ACC112 (cell line): Measurements from ENCODE around the gene HEYL.

ENCODE experiments used
- H2AFZ ChIP-seq: fragments of 200-600 bp; sonication (generic); one replicate; pipeline ENCODE4 v1.6.0; 2017; ENCODE audit warnings: antibody characterized with exemption, low read length; ENCODE audit not compliant: unreplicated experiment
- H3K27ac ChIP-seq: fragments of 200-600 bp; sonication (generic); 2 replicates; pipeline ENCODE4 v1.5.1; 2014; ENCODE audit warnings: low read depth, mild to moderate bottlenecking, antibody characterized with exemption, low read length, moderate library complexity
- H3K27me3 ChIP-seq: fragments of 200-600 bp; sonication (generic); 2 replicates; pipeline ENCODE4 v1.6.1; 2014; ENCODE audit warnings: mild to moderate bottlenecking, antibody characterized with exemption, low read length, moderate library complexity, mixed read lengths; ENCODE audit not compliant: insufficient read depth
- H3K36me3 ChIP-seq: fragments of 200-600 bp; sonication (generic); 2 replicates; pipeline ENCODE4 v1.6.1; 2016; ENCODE audit warnings: mild to moderate bottlenecking, antibody characterized with exemption, low read length, moderate library complexity, mixed read lengths; ENCODE audit not compliant: insufficient read depth
- H3K4me1 ChIP-seq: fragments of 200-600 bp; sonication (generic); one replicate; pipeline ENCODE4 v1.6.1; 2016; ENCODE audit warnings: low read length, mixed read lengths; ENCODE audit not compliant: insufficient read depth, unreplicated experiment, control insufficient read depth
- H3K4me3 ChIP-seq: fragments of 200-600 bp; sonication (generic); 2 replicates; pipeline ENCODE4 v1.5.1; 2014; ENCODE audit warnings: mild to moderate bottlenecking, low read depth, low read length
- H3K79me2 ChIP-seq: fragments of 200-600 bp; sonication (generic); one replicate; pipeline ENCODE4 v1.6.0; 2016; ENCODE audit warnings: low read length; ENCODE audit not compliant: control insufficient read depth, unreplicated experiment, insufficient read depth

HEYL gene

DNA sequence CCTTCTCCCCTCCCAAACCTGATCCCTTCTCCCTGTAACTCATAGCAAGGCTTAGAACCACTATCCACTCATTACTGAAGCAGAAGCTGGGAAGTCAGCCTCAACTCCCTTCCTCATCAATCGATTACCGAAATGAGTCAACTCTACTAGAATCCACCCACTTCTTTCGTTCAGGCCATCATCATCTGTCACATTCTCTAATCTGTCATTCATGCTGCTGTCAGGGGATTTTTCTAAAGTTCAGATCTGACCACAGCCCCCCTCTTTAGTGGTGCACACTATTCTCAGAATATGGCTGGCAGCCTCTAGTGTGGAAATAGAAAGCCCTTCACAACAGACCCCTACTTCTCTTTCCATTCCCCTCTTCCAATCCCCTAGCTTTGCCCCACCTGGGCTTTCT is 27.3 kb upstream of the HEYL start:
- H3K27me3 ChIP-seq: peaks cover 44% of the 10 kb centered on the region
- H3K4me1 ChIP-seq: no peaks in the 10 kb centered on the region
- H3K79me2 ChIP-seq: no peaks in the 10 kb centered on the region
- no peaks in the 10 kb centered on the region for H3K36me3 ChIP-seq
- H3K4me3 ChIP-seq: no peak overlapping the region
- H2AFZ ChIP-seq: no peak overlapping the region
- H3K27ac ChIP-seq: no peak overlapping the region

DNA sequence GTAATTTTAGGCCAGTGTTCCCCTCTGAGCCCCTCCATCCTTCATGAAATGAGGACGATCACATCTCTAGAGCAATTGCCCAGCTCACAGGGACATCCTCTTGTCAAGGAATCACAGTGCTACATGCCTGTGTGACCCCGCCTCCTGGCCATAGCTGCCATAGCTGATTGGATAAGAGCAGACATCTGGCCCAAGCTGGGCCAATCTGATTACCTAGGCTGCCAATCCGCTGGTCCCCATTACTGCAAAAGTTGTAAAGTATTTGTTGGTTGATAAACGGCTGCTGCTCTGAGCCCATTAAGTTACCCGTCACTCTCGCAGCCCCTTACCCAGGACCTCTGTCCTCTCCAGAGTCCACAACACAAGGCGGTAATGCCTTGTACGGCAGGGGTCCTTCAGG is 24.1 kb upstream of the HEYL start:
- H2AFZ ChIP-seq: no peak overlapping the region
- H3K4me3 ChIP-seq: no peak overlapping the region
- H3K79me2 ChIP-seq: no peaks in the 10 kb centered on the region
- H3K4me1 ChIP-seq: no peaks in the 10 kb centered on the region
- peaks cover 40% of the 10 kb centered on the region for H3K27me3 ChIP-seq
- no peak overlapping the region for H3K27ac ChIP-seq
- H3K36me3 ChIP-seq: no peaks in the 10 kb centered on the region

DNA sequence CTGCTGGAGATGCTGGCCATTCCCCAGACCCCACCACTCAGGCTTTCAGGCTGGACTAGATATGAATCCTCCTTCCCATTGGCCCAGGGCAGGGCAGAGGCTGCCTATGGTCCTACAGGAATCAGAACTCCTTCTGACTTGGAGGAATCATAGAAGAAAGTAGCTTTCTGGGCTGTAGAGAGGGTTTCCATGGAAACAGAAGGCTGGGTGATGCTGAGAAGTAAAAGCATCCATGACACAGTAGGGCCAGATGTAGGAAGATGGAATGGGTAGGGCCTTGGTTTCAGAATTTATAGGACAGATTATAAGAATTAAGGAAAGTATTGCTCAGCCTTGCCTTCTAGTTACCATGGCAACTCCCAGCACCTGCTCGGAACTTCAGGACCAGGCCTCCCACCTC is 23.4 kb upstream of the HEYL start:
- Histone ChIP-seq H3K27me3 (peaks cover 36% of the 10 kb centered on the region), H3K79me2 (no peaks in the 10 kb centered on the region), H3K4me3 (no peak overlapping the region), H3K27ac (no peak overlapping the region), H3K36me3 (no peaks in the 10 kb centered on the region), H2AFZ (no peak overlapping the region), H3K4me1 (no peaks in the 10 kb centered on the region)

DNA sequence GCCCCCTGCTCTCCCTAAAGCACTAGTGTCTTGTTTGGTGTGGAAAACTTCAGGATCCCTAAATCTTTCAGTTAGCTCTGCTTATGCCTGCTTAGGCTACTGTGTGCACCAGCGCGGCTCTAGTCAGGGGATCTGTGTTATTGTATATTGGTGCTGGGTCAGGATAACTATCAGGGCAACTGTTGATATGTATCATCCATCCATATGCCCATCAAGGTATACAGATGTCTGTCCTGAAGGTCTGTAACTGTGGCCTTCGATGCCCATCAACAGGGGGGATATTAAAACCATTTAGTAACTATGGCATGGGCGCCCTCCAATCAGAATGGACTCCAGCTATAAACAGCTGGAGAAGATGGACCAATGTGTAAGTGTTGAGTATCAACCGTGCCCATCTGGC is 20.1 kb upstream of the HEYL start:
- Histone ChIP-seq H3K36me3 (no peaks in the 10 kb centered on the region), H3K4me3 (no peak overlapping the region), H2AFZ (no peak overlapping the region), H3K4me1 (peaks cover 5% of the 10 kb centered on the region), H3K79me2 (no peaks in the 10 kb centered on the region), H3K27me3 (peaks cover 16% of the 10 kb centered on the region; the same call in 1 of the 2 replicates), H3K27ac (no peak overlapping the region)

DNA sequence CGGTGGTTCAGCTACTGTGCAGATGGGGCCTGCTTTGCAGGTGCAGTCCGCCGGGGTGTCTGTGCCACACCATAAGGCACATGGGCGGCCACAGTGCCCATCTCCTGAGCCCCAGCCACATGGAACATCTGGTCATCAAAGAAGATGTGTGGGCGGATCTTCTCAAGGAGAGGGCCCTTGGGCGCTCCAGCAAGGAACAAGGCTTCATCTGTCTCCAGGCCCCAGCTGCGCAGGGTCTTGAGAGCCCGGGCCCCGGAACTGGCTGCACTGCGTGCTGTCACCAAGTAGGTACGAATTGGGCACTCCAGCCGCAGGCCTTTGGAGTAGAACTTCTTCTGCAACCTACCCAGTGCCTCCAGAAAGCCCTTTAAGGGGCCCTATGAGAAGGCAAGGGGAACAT is 19.7 kb upstream of the HEYL start:
- Histone ChIP-seq H3K27ac (no peak overlapping the region), H3K4me3 (no peak overlapping the region), H3K36me3 (no peaks in the 10 kb centered on the region), H3K4me1 (peaks cover 5% of the 10 kb centered on the region), H3K79me2 (no peaks in the 10 kb centered on the region), H3K27me3 (peaks cover 20% of the 10 kb centered on the region; the same call in 1 of the 2 replicates), H2AFZ (no peak overlapping the region)

DNA sequence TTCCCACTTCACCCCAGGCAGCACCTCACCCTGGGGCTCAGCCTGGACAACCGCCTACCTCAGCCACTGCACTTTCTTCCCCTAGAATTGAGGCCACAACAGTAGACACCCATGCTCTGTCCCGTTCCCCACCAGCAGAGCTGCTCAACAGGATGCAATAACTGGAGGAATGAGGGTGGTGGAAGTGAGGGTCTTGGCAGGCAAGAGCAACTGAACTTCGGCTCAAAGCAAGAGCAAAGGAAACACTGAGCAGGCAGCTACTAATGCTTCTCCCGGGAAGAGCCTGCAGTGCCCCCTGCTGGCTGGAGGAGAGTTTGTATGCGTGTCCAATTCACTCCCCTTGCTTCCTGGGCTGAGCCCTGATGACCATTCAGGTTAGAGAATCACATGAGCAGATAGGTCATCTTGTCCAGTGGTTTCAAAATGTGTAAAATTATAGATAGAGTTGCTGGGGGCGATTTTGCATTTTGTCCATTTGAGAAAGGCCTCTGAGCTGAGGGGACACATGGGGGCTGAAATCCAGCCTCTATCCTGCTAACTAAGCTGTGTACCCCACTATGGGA is 18.6 kb upstream of the HEYL start:
- Histone ChIP-seq H3K4me3 (no peak overlapping the region), H3K79me2 (no peaks in the 10 kb centered on the region), H3K27me3 (peaks cover 24% of the 10 kb centered on the region; the same call in 1 of the 2 replicates), H3K36me3 (no peaks in the 10 kb centered on the region), H3K4me1 (peaks cover 8% of the 10 kb centered on the region), H2AFZ (no peak overlapping the region), H3K27ac (no peak overlapping the region)

DNA sequence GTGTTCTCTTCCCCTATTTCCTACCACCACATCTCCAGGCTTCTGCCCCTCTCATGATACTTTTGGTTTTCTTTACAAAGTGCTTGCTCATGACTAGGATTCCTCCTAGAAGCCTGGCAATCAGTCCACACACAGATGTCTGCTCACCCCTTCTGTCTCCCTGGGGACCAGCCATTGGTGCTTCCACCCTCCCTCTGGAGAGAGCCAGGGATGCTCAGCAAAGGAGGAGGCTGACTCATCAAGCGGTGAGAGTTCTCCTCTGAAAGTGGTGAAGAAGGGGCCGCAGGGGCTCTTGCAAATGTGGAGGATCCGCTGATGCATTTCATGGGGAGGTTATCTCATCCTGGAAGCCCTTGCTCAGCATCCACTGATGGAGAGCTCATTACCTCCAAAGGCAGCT is 18.0 kb upstream of the HEYL start:
- H3K27ac ChIP-seq: no peak overlapping the region
- H3K4me1 ChIP-seq: peaks cover 8% of the 10 kb centered on the region
- H3K27me3 ChIP-seq: peaks cover 24% of the 10 kb centered on the region; the same call in 1 of the 2 replicates
- no peak overlapping the region for H2AFZ ChIP-seq
- no peaks in the 10 kb centered on the region for H3K36me3 ChIP-seq
- H3K4me3 ChIP-seq: no peak overlapping the region
- H3K79me2 ChIP-seq: no peaks in the 10 kb centered on the region

DNA sequence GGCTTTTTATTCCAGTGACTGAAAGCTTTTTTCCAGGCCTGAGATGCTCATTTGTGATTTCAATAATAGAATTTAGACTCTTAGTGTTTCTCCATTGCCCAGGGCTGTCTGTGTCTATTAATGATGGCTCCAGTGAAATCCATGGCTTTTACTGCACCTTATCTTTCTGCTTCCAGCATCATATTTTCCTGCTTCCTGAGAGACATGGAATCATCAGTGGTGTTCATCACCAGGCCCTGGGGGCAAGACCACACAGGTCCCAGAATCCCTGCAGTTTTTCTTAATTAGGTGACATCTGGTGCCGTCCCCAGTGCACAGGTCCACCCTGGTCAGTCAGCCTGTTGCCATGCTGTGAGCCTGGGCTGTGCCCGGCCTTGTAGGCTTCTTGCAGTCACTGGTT is 16.9 kb upstream of the HEYL start:
- no peaks in the 10 kb centered on the region for H3K36me3 ChIP-seq
- 0 out of 2 replicates have a peak, but pooled peaks cover 18% of the 10 kb centered on the region for H3K27me3 ChIP-seq
- peaks cover 8% of the 10 kb centered on the region for H3K4me1 ChIP-seq
- no peak overlapping the region for H3K27ac ChIP-seq
- H3K79me2 ChIP-seq: no peaks in the 10 kb centered on the region
- no peak overlapping the region for H2AFZ ChIP-seq
- no peak overlapping the region for H3K4me3 ChIP-seq

DNA sequence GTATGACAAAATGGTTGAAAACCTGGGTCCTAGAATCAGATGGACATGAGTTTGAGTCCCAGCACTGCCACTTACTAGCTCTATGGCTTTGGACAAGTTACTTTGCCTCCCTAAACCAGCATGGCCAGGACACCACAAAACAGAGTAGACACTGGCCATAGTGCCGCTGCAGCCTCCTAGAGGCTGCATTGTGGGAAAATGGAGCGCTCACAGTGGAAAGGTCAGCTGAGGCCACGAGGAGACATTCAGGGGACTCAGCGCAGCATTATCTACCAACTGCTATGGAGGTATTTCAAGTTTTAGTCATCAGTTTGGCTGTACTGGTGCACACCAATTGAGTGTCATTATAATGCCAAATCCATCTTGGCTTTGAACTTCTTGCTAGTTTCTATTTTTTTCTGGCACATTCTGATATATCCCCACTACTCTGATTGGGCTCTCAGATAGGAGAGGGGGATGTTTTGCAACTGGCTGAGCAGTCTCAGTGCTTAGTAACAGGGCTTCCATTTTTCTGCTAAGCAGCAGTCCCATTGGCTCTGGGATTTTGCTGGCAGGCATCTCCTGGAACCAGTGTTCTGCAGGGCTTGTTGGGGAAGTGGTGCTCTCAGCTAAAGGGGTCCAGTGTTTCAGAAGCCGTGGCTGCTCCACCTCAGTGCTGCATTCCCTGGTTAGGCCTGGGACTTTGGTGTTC is 16.3 kb upstream of the HEYL start:
- Histone ChIP-seq H3K4me3 (no peak overlapping the region), H3K27ac (no peak overlapping the region), H3K27me3 (0 out of 2 replicates have a peak, but pooled peaks cover 15% of the 10 kb centered on the region), H3K4me1 (peaks cover 8% of the 10 kb centered on the region), H3K36me3 (no peaks in the 10 kb centered on the region), H3K79me2 (no peaks in the 10 kb centered on the region), H2AFZ (no peak overlapping the region)

DNA sequence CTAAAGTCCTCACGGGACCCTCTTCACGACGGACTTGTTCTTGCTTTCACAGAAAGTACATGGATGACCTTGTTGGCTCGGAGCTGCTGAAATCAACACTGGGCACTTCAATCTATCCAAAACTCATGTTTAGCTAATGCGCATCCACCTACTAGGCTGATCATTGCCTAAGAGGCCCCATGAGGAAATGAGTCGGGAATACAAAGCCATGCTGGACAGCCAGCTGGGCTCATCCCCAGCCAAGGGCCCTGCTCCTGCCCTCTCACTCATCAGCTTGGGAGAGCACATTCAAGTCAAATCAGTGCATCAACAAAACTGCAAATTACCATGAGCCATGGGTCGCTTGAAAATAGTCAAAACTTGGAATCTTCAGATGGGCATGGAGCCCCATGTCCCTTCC is 14.8 kb upstream of the HEYL start:
- Histone ChIP-seq H3K27me3 (0 out of 2 replicates have a peak, but pooled peaks cover 10% of the 10 kb centered on the region), H3K4me3 (no peak overlapping the region), H3K79me2 (no peaks in the 10 kb centered on the region), H2AFZ (no peak overlapping the region), H3K27ac (no peak overlapping the region), H3K36me3 (no peaks in the 10 kb centered on the region), H3K4me1 (peaks cover 8% of the 10 kb centered on the region)

DNA sequence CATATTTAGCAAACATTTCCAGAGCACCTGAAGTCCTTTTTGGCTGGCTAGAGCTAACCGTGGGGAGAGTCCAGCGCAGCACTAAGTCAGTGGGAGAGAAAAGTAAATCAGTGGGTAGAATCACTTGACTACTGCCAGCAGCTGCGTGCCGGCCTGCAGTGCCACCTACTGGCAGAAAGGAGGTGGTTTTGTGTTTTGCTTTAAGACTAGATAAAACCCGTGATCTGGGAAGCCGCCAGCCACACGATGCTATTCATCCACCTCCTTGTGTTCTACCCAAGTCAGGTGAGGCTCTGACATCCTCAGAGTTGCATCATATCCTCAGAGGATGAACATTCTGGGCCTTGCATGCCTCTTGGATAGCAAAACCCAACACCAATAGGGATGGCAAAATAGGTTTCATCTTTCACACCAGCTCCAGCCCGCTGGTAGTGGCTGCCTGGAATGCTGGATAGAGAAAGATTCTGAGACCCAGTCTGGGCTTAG is 14.1 kb upstream of the HEYL start:
- H3K36me3 ChIP-seq: no peaks in the 10 kb centered on the region
- no peaks in the 10 kb centered on the region for H3K79me2 ChIP-seq
- H3K4me1 ChIP-seq: peaks cover 8% of the 10 kb centered on the region
- H3K27ac ChIP-seq: no peak overlapping the region
- peak overlapping the region; percentile 5; the same call in 1 of the 2 replicates for H3K4me3 ChIP-seq
- H2AFZ ChIP-seq: no peak overlapping the region
- 0 out of 2 replicates have a peak, but pooled peaks cover 10% of the 10 kb centered on the region for H3K27me3 ChIP-seq
